GM19468 (cell line): Measurements from ENCODE around the gene KBTBD7.

Source experiments
- ATAC-seq: cut with Tn5 transposase; IDR thresholded peaks from one replicate; pipeline ENCODE4 v1.9.1; 2021; ENCODE audit warnings: mild to moderate bottlenecking, moderate library complexity, moderate number of reproducible peaks; ENCODE audit not compliant: unreplicated experiment; ENCODE audit errors: extremely low read depth

KBTBD7 gene

DNA sequence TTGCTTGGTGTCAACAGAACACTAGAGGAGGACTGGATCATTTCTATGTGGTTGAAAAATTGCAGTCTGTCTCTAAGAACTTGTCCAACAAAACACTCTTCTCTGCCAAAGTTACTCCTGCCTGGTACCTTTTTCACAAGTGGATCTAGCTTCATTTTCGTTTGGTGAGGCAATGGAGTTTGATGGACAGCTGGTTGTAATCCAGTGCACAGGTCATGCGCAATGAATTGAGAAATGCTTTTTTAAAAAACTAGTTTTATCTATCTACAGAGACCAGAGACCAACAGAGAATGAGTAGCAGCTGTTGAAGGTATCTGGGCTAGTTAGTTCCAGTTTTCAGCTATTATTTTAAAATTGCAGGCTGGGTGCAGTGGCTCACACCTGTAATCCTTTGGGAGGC lies 49.8 kb downstream of the KBTBD7 start:
- no peak for ATAC-seq
